B cell (primary cell): ENCODE data around the gene AMZ1. TPM values are rescaled to one million over a fixed set of nuclear protein-coding genes. Genes with fewer than 3 reads are reported as not detected.

ENCODE experiments used
- ATAC-seq: fragments of 200-7000 bp; cut with Tn5 transposase; one replicate; pipeline ENCODE4 v1.10.0; 2021; ENCODE audit warnings: low read depth, mild to moderate bottlenecking, moderate number of reproducible peaks, moderate library complexity
- CTCF ChIA-PET: fragments of 350-600 bp; sonication (Branson Sonifier 250); formaldehyde crosslinking; loops from one replicate; lab custom pipeline; 2021; ENCODE audit warnings: antibody characterized with exemption, inconsistent platforms; lab: Charles Lee
- POLR2A ChIA-PET: fragments of 350-600 bp; sonication (Branson Sonifier 250); formaldehyde crosslinking; loops from one replicate; lab custom pipeline; 2021; ENCODE audit warnings: antibody characterized with exemption; lab: Charles Lee
- DNase-seq: peaks from one replicate; pipeline ENCODE4 v3.0.0; 2013
- H2AFZ ChIP-seq: 2 replicates; pipeline ENCODE4 v1.6.1; 2012; ENCODE audit warnings: mild to moderate bottlenecking, low read depth, low read length; ENCODE audit not compliant: insufficient read depth, poor library complexity, severe bottlenecking
- H3K27ac ChIP-seq, 2 donors: 1 replicate in 1 of 2; 2 replicates in 1 of 2; pipeline ENCODE4 v1.5.1; 2012 to 2013; ENCODE audit warnings: low read length in 2 of 2, mild to moderate bottlenecking in 2 of 2, moderate library complexity in 1 of 2
- H3K27me3 ChIP-seq, 4 experiments: fragments of 200-600 bp in 1 of 4; sonication (generic) in 1 of 4; replicated peaks in 1 of 4; 1 replicate in 2 of 4; 2 replicates in 2 of 4; pipeline versions ENCODE4 v1.6.1 to v1.7.0; 2013 to 2016; ENCODE audit warnings: low read length in 3 of 4, mild to moderate bottlenecking in 2 of 4, mixed read lengths in 1 of 4, moderate library complexity in 1 of 4; ENCODE audit not compliant: insufficient read depth in 4 of 4, control insufficient read depth in 3 of 4; ENCODE audit errors: control extremely low read depth in 1 of 4
- H3K36me3 ChIP-seq, 2 experiments: replicated peaks in 1 of 2; 1 replicate in 1 of 2; 2 replicates in 1 of 2; pipeline versions ENCODE4 v1.6.1 to v1.7.1; 2013; ENCODE audit warnings: low read length in 1 of 2; ENCODE audit not compliant: insufficient read depth in 2 of 2, control insufficient read depth in 1 of 2; ENCODE audit errors: control extremely low read depth in 1 of 2, extremely low read depth in 1 of 2
- H3K4me1 ChIP-seq, 2 donors: fragments of 200-600 bp in 1 of 2; sonication (generic) in 1 of 2; 1 replicate in 1 of 2; 2 replicates in 1 of 2; pipeline versions ENCODE4 v1.5.1 to v1.6.1; 2013 to 2017; ENCODE audit warnings: low read length in 2 of 2; ENCODE audit not compliant: control insufficient read depth in 2 of 2, insufficient read depth in 2 of 2
- H3K4me2 ChIP-seq: replicated peaks from 2 replicates; pipeline ENCODE3; 2012; ENCODE audit warnings: mild to moderate bottlenecking, low read depth, low read length; ENCODE audit not compliant: poor library complexity, severe bottlenecking
- H3K4me3 ChIP-seq, 5 experiments: fragments of 200-600 bp in 1 of 5; sonication (generic) in 1 of 5; 1 replicate in 3 of 5; 2 replicates in 2 of 5; pipeline versions ENCODE4 v1.5.1 to v1.7.0; 2011 to 2016; ENCODE audit warnings: low read length in 4 of 5, mild to moderate bottlenecking in 4 of 5, low read depth in 2 of 5, control low read depth in 1 of 5, moderate library complexity in 1 of 5; ENCODE audit not compliant: insufficient read depth in 1 of 5; ENCODE audit errors: control extremely low read depth in 1 of 5, extremely low read depth in 1 of 5
- H3K79me2 ChIP-seq: fragments of 200-600 bp; sonication (generic); one replicate; pipeline ENCODE4 v1.6.0; 2016; ENCODE audit warnings: low read length; ENCODE audit not compliant: control insufficient read depth, insufficient read depth
- H3K9ac ChIP-seq: fragments of 200-600 bp; sonication (generic); 2 replicates; pipeline ENCODE4 v1.6.1; 2017; ENCODE audit warnings: mild to moderate bottlenecking, low read length, moderate library complexity
- H3K9me3 ChIP-seq, 3 donors: one replicate each; pipeline versions ENCODE4 v1.6.1 to v1.7.1; 2013; ENCODE audit warnings: low read length in 2 of 3; ENCODE audit not compliant: control insufficient read depth in 2 of 3, insufficient read depth in 1 of 3; ENCODE audit errors: control extremely low read depth in 1 of 3
- H4K20me1 ChIP-seq: 2 replicates; pipeline ENCODE4 v1.6.0; 2012; ENCODE audit warnings: mild to moderate bottlenecking, low read length; ENCODE audit not compliant: insufficient read depth, control insufficient read depth, poor library complexity, severe bottlenecking
- H3K27ac Mint-ChIP-seq: one replicate; pipeline ENCODE4 v1.8.0; 2021; ENCODE audit warnings: mixed read lengths
- H3K27me3 Mint-ChIP-seq: one replicate; pipeline ENCODE4 v1.8.0; 2021; ENCODE audit warnings: mixed read lengths
- H3K4me1 Mint-ChIP-seq: one replicate; pipeline ENCODE4 v1.8.0; 2021; ENCODE audit warnings: mixed read lengths
- H3K4me3 Mint-ChIP-seq: one replicate; pipeline ENCODE4 v1.8.0; 2021; ENCODE audit warnings: mixed read lengths
- H3K9me3 Mint-ChIP-seq: one replicate; pipeline ENCODE4 v1.8.0; 2022; ENCODE audit warnings: mixed read lengths; ENCODE audit not compliant: insufficient read depth
- EZH2 ChIP-seq: IDR thresholded peaks from 2 replicates; pipeline ENCODE4 v1.6.1; 2012; ENCODE audit warnings: borderline replicate concordance, low read depth, mild to moderate bottlenecking, moderate library complexity, low read length; ENCODE audit not compliant: insufficient read depth, poor library complexity, severe bottlenecking
- WGBS: methylation state at CpG from one replicate; pipeline ENCODE4 v1.1.5; 2013; ENCODE audit warnings: missing lambda C conversion rate; ENCODE audit not compliant: insufficient coverage; 5-methylcytosine and 5-hydroxymethylcytosine counted together
- intact Hi-C: fragments of 100-400 bp; cut with micrococcal nuclease; formaldehyde crosslinking; loops from one replicate; pipeline ENCODE4 v1.10.0; 2022
- polyA plus RNA-seq: library from polyadenylated mRNA; depleted of rRNA; stranded (reverse); fragments of >200 nt; gene quantifications from 2 replicates; pipeline ENCODE4 v1.2.3, GENCODE V29; 2012
- total RNA-seq, 2 donors: library from RNA; stranded (reverse); fragments of 120-200 nt in 1 of 2; gene quantifications; 1 replicate in 1 of 2; 2 replicates in 1 of 2; pipeline versions ENCODE4 v1.2.3 to v1.2.4, GENCODE V29; 2013 to 2022
- TF ChIP-seq, protein P1 (sequence below): fragments of 200-600 bp; IDR thresholded peaks from one replicate; pipeline ENCODE4 v1.8.0; 2022; ENCODE audit warnings: antibody characterized with exemption, mild to moderate bottlenecking

Gene AMZ1
- total and polyA plus RNA-seq, 2 donors (not counting 1 experiment from before 2014, with no cell fraction given), result 0.73 to 13.2 TPM

DNA sequence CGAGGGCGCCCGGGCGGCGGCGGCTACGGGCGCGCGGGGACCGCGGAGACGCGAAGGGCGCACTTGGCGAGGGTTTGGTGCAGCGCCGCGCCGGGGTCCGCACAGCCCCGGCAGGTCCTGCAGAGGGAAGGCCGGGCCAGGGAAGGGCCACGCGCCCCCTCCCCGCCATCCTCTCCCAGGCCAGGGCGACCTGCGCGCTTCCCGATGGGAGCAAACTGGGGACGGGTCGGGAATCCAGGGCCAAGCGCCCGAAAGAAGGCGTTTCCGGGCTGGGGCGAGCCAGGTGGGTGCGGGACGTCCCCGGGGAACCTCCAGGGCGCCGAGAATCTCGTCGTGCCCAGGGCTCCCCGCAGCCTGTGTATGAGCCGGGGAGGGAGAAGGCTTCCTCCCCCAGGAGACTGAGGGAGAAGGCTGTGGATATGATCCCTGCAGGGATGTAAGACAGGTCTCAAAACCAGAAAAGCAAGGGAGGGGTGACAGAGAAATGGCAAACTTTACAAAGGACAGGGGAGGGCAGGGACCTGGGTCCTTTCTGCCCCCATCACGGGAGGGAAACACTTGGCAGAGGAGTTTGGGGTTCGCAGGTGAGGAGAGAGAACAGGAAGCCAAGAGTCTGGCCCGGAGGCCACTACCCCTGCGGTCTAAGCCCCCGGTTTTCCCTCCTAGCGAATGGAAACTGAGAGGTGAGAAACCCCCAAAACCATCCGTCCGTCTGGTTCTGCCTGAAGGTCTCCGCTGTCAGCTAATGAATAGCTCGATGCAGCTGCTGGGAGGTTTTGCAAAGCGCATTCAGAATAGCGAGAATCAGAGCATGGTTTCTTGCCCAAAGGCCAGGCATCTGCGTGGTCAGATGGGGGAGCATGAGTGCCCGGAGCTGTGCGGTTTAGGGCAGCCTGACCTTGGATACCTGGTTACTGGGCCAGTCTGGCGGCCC, 674 bp downstream of the AMZ1 start:
- peak overlapping the region in 2 of 5 experiments; percentile 14 to 15 for H3K4me3 ChIP-seq
- ATAC-seq, result peak; percentile 31
- no peaks in the 10 kb centered on the region for H4K20me1 ChIP-seq
- WGBS, result 3% methylated on average over 56 of the region's 62 CpGs
- H3K79me2 ChIP-seq, result no peaks in the 10 kb centered on the region
- Mint-ChIP-seq H3K27ac (no peak overlapping the region), H3K4me1 (peaks cover 11% of the 10 kb centered on the region), H3K9me3 (no peaks in the 10 kb centered on the region), H3K27me3 (peaks cover 34% of the 10 kb centered on the region), H3K4me3 (peak overlapping the region; percentile 76)
- H3K27ac ChIP-seq, result no peak overlapping the region
- H3K9ac ChIP-seq, result peak overlapping the region; percentile 3
- peak overlapping the region; percentile 33 for H2AFZ ChIP-seq
- TF ChIP-seq EZH2, result peak; percentile 62
- TF ChIP-seq, protein P1, sequence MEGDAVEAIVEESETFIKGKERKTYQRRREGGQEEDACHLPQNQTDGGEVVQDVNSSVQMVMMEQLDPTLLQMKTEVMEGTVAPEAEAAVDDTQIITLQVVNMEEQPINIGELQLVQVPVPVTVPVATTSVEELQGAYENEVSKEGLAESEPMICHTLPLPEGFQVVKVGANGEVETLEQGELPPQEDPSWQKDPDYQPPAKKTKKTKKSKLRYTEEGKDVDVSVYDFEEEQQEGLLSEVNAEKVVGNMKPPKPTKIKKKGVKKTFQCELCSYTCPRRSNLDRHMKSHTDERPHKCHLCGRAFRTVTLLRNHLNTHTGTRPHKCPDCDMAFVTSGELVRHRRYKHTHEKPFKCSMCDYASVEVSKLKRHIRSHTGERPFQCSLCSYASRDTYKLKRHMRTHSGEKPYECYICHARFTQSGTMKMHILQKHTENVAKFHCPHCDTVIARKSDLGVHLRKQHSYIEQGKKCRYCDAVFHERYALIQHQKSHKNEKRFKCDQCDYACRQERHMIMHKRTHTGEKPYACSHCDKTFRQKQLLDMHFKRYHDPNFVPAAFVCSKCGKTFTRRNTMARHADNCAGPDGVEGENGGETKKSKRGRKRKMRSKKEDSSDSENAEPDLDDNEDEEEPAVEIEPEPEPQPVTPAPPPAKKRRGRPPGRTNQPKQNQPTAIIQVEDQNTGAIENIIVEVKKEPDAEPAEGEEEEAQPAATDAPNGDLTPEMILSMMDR, result no peak
- H3K4me2 ChIP-seq, result peak overlapping the region; percentile 69
- ChIA-PET POLR2A (no interaction called here), CTCF (interaction anchor here (1.0 to 4.2 kb wide), 3 partner anchors 20 to 45 kb away, joined by 3 to 26 read pairs (median 8); no protein-coding TSS in a partner anchor)
- peaks cover 17 to 18% of the 10 kb centered on the region in 2 donors for H3K4me1 ChIP-seq
- peaks cover 0 to 44% (median 22%) of the 10 kb centered on the region in 4 experiments for H3K27me3 ChIP-seq
- peak; percentile 40 for DNase-seq
- intact Hi-C loops, result no loop called here
- peaks cover 0 to 10% (median 0%) of the 10 kb centered on the region in 3 donors for H3K9me3 ChIP-seq
- H3K36me3 ChIP-seq, result no peaks in the 10 kb centered on the region
